Endothelial cell of umbilical vein (primary cell): ENCODE measurements around the gene TBX4. TPM values are rescaled to one million over a fixed set of nuclear protein-coding genes. Genes with fewer than 3 reads are reported as not detected.

Experiments
- BruUV-seq: library from RNA; stranded (reverse); fragments of 400-500 nt; replicated peaks from 2 replicates; lab custom pipeline; 2021; lab: Mats Ljungman, UMichigan
- CTCF ChIA-PET: fragments of 300-600, 350-600 bp; sonication (Branson Sonifier 250); formaldehyde crosslinking; loops from one replicate; lab custom pipeline; 2021; ENCODE audit warnings: antibody characterized with exemption, inconsistent platforms; lab: Charles Lee
- POLR2A ChIA-PET: fragments of 300-600, 350-600 bp; sonication (Branson Sonifier 250); formaldehyde crosslinking; loops from one replicate; lab custom pipeline; 2021; ENCODE audit warnings: antibody characterized with exemption, inconsistent platforms; lab: Charles Lee
- DNase-seq: peaks from one replicate; pipeline ENCODE4 v3.0.0-alpha.2; 2011; ENCODE audit warnings: low read depth, low spot score
- FAIRE-seq: peaks from 2 replicates; lab custom pipeline; 2011; peaks lifted over from hg19 to GRCh38; lab: Jason Lieb, UNC
- H2AFZ ChIP-seq: 2 replicates; pipeline ENCODE4 v1.6.0; 2012; ENCODE audit warnings: low read depth, low read length, control low read depth, inconsistent platforms
- H3K27ac ChIP-seq: 2 replicates; pipeline ENCODE4 v1.5.1; 2011; ENCODE audit warnings: low read depth, mild to moderate bottlenecking, control low read depth, low read length, moderate library complexity; ENCODE audit not compliant: insufficient read depth
- H3K27me3 ChIP-seq, 2 experiments: 2 replicates each; pipeline versions ENCODE4 v1.6.0 to v1.6.1; 2011; ENCODE audit warnings: low read length in 2 of 2, mixed read lengths in 1 of 2; ENCODE audit not compliant: control insufficient read depth in 2 of 2, insufficient read depth in 2 of 2
- H3K36me3 ChIP-seq, 2 experiments: 2 replicates in 1 of 2; 3 replicates in 1 of 2; pipeline ENCODE4 v1.5.1; 2011; ENCODE audit warnings: low read length in 2 of 2, mild to moderate bottlenecking in 1 of 2, moderate library complexity in 1 of 2; ENCODE audit not compliant: control insufficient read depth in 2 of 2, insufficient read depth in 2 of 2; ENCODE audit errors: extremely low read depth in 1 of 2
- H3K4me1 ChIP-seq: 3 replicates; pipeline ENCODE4 v1.5.1; 2011; ENCODE audit warnings: mild to moderate bottlenecking, low read length; ENCODE audit not compliant: control insufficient read depth, insufficient read depth; ENCODE audit errors: extremely low read depth
- H3K4me2 ChIP-seq: 2 replicates; pipeline ENCODE4 v1.6.1; 2011; ENCODE audit warnings: low read length, control low read depth, mixed read lengths; ENCODE audit not compliant: insufficient read depth
- H3K4me3 ChIP-seq, 3 experiments: fragments of 200-600 bp in 1 of 3; sonication (generic), shearing (Covaris generic) in 1 of 3; replicated peaks in 1 of 3; 2 replicates each; pipeline ENCODE4 v1.5.1; 2011 to 2016; ENCODE audit warnings: control low read depth in 3 of 3, low read length in 3 of 3, mild to moderate bottlenecking in 2 of 3, inconsistent platforms in 1 of 3, low read depth in 1 of 3, moderate library complexity in 1 of 3; ENCODE audit not compliant: insufficient read depth in 1 of 3
- H3K79me2 ChIP-seq: 2 replicates; pipeline ENCODE4 v1.6.0; 2012; ENCODE audit warnings: low read length, inconsistent platforms; ENCODE audit not compliant: control insufficient read depth, insufficient read depth
- H3K9ac ChIP-seq: replicated peaks from 2 replicates; pipeline ENCODE3; 2011; ENCODE audit warnings: low read length, control low read depth; ENCODE audit not compliant: insufficient read depth; ENCODE audit errors: extremely low read depth
- H3K9me1 ChIP-seq: replicated peaks from 3 replicates; pipeline ENCODE4 v1.6.0; 2011; ENCODE audit warnings: mild to moderate bottlenecking, low read length; ENCODE audit not compliant: control insufficient read depth, insufficient read depth; ENCODE audit errors: extremely low read depth
- H3K9me3 ChIP-seq: replicated peaks from 2 replicates; pipeline ENCODE4 v1.5.1; 2012; ENCODE audit warnings: low read length, inconsistent platforms; ENCODE audit not compliant: control insufficient read depth, insufficient read depth
- H4K20me1 ChIP-seq: replicated peaks from 2 replicates; pipeline ENCODE3; 2011; ENCODE audit warnings: mild to moderate bottlenecking, low read length; ENCODE audit not compliant: control insufficient read depth, insufficient read depth; ENCODE audit errors: extremely low read depth
- EZH2 ChIP-seq: IDR thresholded peaks from 2 replicates; pipeline ENCODE4 v1.6.1; 2012; ENCODE audit warnings: borderline replicate concordance, low read depth, mild to moderate bottlenecking, moderate library complexity, low read length, inconsistent platforms; ENCODE audit not compliant: severe bottlenecking
- FOS ChIP-seq: IDR thresholded peaks from 2 replicates; pipeline ENCODE4 v1.6.1; 2011; ENCODE audit warnings: mild to moderate bottlenecking, low read length, moderate library complexity, borderline replicate concordance; ENCODE audit not compliant: insufficient read depth
- GATA2 ChIP-seq: IDR thresholded peaks from 2 replicates; pipeline ENCODE4 v1.7.0; 2011; ENCODE audit warnings: low read depth, mild to moderate bottlenecking, moderate library complexity, mixed read lengths, low read length; ENCODE audit not compliant: insufficient read length, insufficient read depth
- JUN ChIP-seq: IDR thresholded peaks from 2 replicates; pipeline ENCODE4 v1.6.1; 2011; ENCODE audit warnings: borderline replicate concordance, low read depth; ENCODE audit not compliant: insufficient read length, insufficient read depth
- MYC ChIP-seq: IDR thresholded peaks from one replicate; pipeline ENCODE4 v1.6.1; 2011; ENCODE audit warnings: mild to moderate bottlenecking, low read depth, low read length
- POLR2A ChIP-seq: IDR thresholded peaks from 2 replicates; pipeline ENCODE4 v1.6.1; 2012; ENCODE audit warnings: low read depth, mild to moderate bottlenecking, control low read depth, low read length
- POLR2AphosphoS5 ChIP-seq: IDR thresholded peaks from 2 replicates; pipeline ENCODE4 v1.6.1; 2012; ENCODE audit warnings: low read depth, mild to moderate bottlenecking, control low read depth, low read length, moderate library complexity; ENCODE audit not compliant: insufficient read depth
- dilution Hi-C: fragments of 300-500 bp; cut with MboI; formaldehyde crosslinking; loops from one replicate; pipeline ENCODE4 v1.15.0; 2019; ENCODE audit warnings: low sequenced_read_pairs; ENCODE audit not compliant: extremely low pct_ligation_motif_present
- intact Hi-C: fragments of 100-400 bp; cut with micrococcal nuclease; formaldehyde crosslinking; loops from one replicate; pipeline ENCODE4 v1.10.0; 2022
- polyA plus RNA-seq, 4 experiments: library from polyadenylated mRNA; depleted of rRNA in 3 of 4; stranded (reverse) in 3 of 4; unstranded in 1 of 4; fragments of >200 nt; gene quantifications; 2 replicates each; pipeline versions ENCODE4 v1.2.1 to v1.2.3, GENCODE V29; 2011 to 2012; ENCODE audit warnings: missing spikeins in 1 of 4
- total RNA-seq: library from RNA; stranded (reverse); gene quantifications from 2 replicates; pipeline ENCODE4 v1.2.3, GENCODE V29; 2021
- TF ChIP-seq, protein P1 (sequence below), 2 donors: IDR thresholded peaks; 1 replicate in 1 of 2; 2 replicates in 1 of 2; pipeline ENCODE4 v1.5.1; 2011; ENCODE audit warnings: low read length in 2 of 2, mild to moderate bottlenecking in 2 of 2, moderate library complexity in 2 of 2, control low read depth in 1 of 2, inconsistent platforms in 1 of 2, low read depth in 1 of 2; ENCODE audit not compliant: insufficient read depth in 1 of 2; ENCODE audit errors: extremely low read depth in 1 of 2
- TF ChIP-seq, protein P2 (sequence below): IDR thresholded peaks from 2 replicates; pipeline ENCODE4 v1.6.1; 2011; ENCODE audit not compliant: insufficient read depth, insufficient read length

Gene TBX4
- total and polyA plus RNA-seq, 2 donors (not counting 3 experiments of a cell fraction or from before 2014, with no cell fraction given) = not detected

DNA sequence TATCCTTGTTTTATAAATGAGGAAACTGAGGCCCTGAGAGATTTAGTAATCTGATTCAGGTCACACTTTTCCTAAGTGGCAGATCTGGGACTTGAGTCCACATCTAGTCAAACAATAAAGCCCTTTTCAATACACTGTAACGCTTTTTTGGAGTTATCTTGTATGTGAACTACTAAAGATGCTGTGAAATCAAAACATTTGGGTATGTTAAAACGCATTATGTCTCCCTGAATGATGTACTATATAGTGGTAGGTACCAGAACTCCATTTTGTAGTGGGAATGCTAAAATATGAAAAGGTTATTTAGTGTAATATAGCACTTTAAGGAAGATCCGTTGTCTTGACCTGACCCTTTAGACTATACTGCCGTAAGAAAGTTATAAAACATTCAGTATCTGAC, 81.6 kb downstream of the TBX4 start:
- Histone ChIP-seq H3K27me3 (peaks cover 0 to 1% of the 10 kb centered on the region in 2 experiments), H3K36me3 (no peaks in the 10 kb centered on the region), H3K9ac (no peak overlapping the region), H3K27ac (no peak overlapping the region), H3K4me2 (no peak overlapping the region), H3K79me2 (no peaks in the 10 kb centered on the region), H4K20me1 (peaks cover 2% of the 10 kb centered on the region), H3K4me1 (no peaks in the 10 kb centered on the region), H3K4me3 (no peak overlapping the region), H3K9me1 (no peaks in the 10 kb centered on the region), H3K9me3 (no peaks in the 10 kb centered on the region), H2AFZ (no peak overlapping the region)
- dilution Hi-C loops = no loop called here
- ChIA-PET POLR2A (no interaction called here), CTCF (no interaction called here)
- BruUV-seq = no TSS peak
- intact Hi-C loops = no loop called here
- no peak for TF ChIP-seq POLR2AphosphoS5
- TF ChIP-seq POLR2A = no peak
- TF ChIP-seq MYC = no peak
- no peak for TF ChIP-seq JUN
- TF ChIP-seq EZH2 = no peak
- TF ChIP-seq, protein P1, sequence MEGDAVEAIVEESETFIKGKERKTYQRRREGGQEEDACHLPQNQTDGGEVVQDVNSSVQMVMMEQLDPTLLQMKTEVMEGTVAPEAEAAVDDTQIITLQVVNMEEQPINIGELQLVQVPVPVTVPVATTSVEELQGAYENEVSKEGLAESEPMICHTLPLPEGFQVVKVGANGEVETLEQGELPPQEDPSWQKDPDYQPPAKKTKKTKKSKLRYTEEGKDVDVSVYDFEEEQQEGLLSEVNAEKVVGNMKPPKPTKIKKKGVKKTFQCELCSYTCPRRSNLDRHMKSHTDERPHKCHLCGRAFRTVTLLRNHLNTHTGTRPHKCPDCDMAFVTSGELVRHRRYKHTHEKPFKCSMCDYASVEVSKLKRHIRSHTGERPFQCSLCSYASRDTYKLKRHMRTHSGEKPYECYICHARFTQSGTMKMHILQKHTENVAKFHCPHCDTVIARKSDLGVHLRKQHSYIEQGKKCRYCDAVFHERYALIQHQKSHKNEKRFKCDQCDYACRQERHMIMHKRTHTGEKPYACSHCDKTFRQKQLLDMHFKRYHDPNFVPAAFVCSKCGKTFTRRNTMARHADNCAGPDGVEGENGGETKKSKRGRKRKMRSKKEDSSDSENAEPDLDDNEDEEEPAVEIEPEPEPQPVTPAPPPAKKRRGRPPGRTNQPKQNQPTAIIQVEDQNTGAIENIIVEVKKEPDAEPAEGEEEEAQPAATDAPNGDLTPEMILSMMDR (IDR thresholded peaks at IDR 0.05; ENCODE audit: extremely low read depth in 1 of 2, insufficient read depth in 1 of 2, low read depth in 1 of 2, low read length in 2 of 2) = no peak
- TF ChIP-seq FOS = no peak
- no peak for TF ChIP-seq GATA2
- TF ChIP-seq, protein P2, sequence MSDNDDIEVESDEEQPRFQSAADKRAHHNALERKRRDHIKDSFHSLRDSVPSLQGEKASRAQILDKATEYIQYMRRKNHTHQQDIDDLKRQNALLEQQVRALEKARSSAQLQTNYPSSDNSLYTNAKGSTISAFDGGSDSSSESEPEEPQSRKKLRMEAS = no peak
- no peak for FAIRE-seq
- no peak for DNase-seq
